C4-2B (cell line): ENCODE results near the gene SLC29A3.

Experiments used
- CTCF ChIP-seq: fragments of 450-650 bp; conservative IDR thresholded peaks from 2 replicates; pipeline ENCODE4 v1.5.1; 2017; ENCODE audit warnings: mild to moderate bottlenecking
- ZFX ChIP-seq: fragments of 450-650 bp; IDR thresholded peaks from 2 replicates; pipeline ENCODE4 v1.6.1; 2017

- TF ChIP-seq CTCF (no peak), ZFX (no peak)
Observed at GRCh38 chr10:71330789-71331404, 11.8 kb downstream of the SLC29A3 start.
